WTC11 (cell line): ENCODE results near the gene PANK4.

ENCODE experiments used
- ATF3 ChIP-seq: sonication (generic); formaldehyde crosslinking; conservative IDR thresholded peaks from 2 replicates; pipeline ENCODE4 v1.8.1; 2022; ENCODE audit warnings: mild to moderate bottlenecking, missing genetic modification reagents
- CTCF ChIP-seq: fragments of 200-600 bp; IDR thresholded peaks from 2 replicates; pipeline ENCODE4 v1.8.0; 2022; ENCODE audit warnings: antibody characterized with exemption
- USF2 ChIP-seq: sonication (generic); formaldehyde crosslinking; IDR thresholded peaks from 2 replicates; pipeline ENCODE4 v1.8.1; 2023; ENCODE audit warnings: mild to moderate bottlenecking, missing genetic modification reagents, moderate library complexity

- TF ChIP-seq ATF3 (CRISPR knock-in tag), result no peak
- TF ChIP-seq CTCF, result no peak
- no peak for TF ChIP-seq USF2 (CRISPR knock-in tag)
Observed at GRCh38 chr1:2564006-2564814, 37.8 kb upstream of the PANK4 start.
